ENCODE results near the gene NSMCE4A.

Gene NSMCE4A

DNA sequence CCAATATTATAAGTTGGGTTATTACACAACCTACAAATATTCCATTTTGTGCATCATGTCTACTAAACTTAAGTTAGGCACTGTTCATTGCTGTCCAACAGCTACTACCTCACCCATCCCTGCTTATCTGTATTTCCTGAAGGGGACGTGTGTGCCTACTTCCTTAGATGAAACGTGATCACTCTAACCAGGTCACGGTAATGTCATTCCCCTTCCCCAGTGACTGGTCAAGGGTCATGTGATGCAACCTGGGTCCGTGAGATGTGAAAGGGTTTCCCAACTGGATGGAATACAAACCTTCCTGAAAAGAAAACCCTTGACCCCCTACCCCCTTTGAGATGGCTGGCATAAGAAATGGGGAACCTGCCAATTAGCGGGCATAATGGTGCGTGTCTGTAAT lies 1.6 kb upstream of the NSMCE4A start:
- no peak for TF ChIP-seq CSDC2 (CRISPR knock-in tag; IDR thresholded peaks at IDR 0.05)
- TF ChIP-seq ZFP30 (CRISPR knock-in tag; IDR thresholded peaks at IDR 0.05) = no peak
- TF ChIP-seq ARNTL (CRISPR knock-in tag; IDR thresholded peaks at IDR 0.05; ENCODE audit: borderline replicate concordance, low read depth) = no peak
- TF ChIP-seq PPARA (CRISPR knock-in tag; IDR thresholded peaks at IDR 0.05; ENCODE audit: borderline replicate concordance) = no peak
- no peak for TF ChIP-seq ISL1 (CRISPR knock-in tag; IDR thresholded peaks at IDR 0.05)
- TF ChIP-seq ZNF565 (CRISPR knock-in tag; conservative IDR thresholded peaks at IDR 0.05; ENCODE audit: low read depth) = no peak
- no peak for ATAC-seq

GRCh38 chr10:121975295-121976086 lies 474 bp upstream of the NSMCE4A start:
- peak; percentile 52 for ATAC-seq
- TF ChIP-seq RARB (CRISPR knock-in tag; IDR thresholded peaks at IDR 0.05) = no peak
- no peak for TF ChIP-seq ISL1 (CRISPR knock-in tag; IDR thresholded peaks at IDR 0.05)
- TF ChIP-seq ZFP30 (CRISPR knock-in tag; IDR thresholded peaks at IDR 0.05) = no peak
- TF ChIP-seq CSRNP3 (CRISPR knock-in tag; IDR thresholded peaks at IDR 0.05) = no peak
- TF ChIP-seq CSDC2 (CRISPR knock-in tag; IDR thresholded peaks at IDR 0.05) = no peak
- TF ChIP-seq ZC3H10 (CRISPR knock-in tag; IDR thresholded peaks at IDR 0.05) = no peak
- TF ChIP-seq POU6F1 (CRISPR knock-in tag; IDR thresholded peaks at IDR 0.05; ENCODE audit: borderline replicate concordance, low read depth) = no peak
- no peak for TF ChIP-seq BACH2 (CRISPR knock-in tag; IDR thresholded peaks at IDR 0.05; ENCODE audit: borderline replicate concordance)
- no peak for TF ChIP-seq ZNF565 (CRISPR knock-in tag; conservative IDR thresholded peaks at IDR 0.05; ENCODE audit: low read depth)
- no peak for TF ChIP-seq ZNF70 (CRISPR knock-in tag; IDR thresholded peaks at IDR 0.05)
- no peak for TF ChIP-seq PPARA (CRISPR knock-in tag; IDR thresholded peaks at IDR 0.05; ENCODE audit: borderline replicate concordance)
- no peak for TF ChIP-seq TOX (CRISPR knock-in tag; IDR thresholded peaks at IDR 0.05; ENCODE audit: borderline replicate concordance)
- TF ChIP-seq SNAI2 (CRISPR knock-in tag; IDR thresholded peaks at IDR 0.05) = no peak
- TF ChIP-seq CREB5 (CRISPR knock-in tag; IDR thresholded peaks at IDR 0.05; ENCODE audit: low read depth) = no peak
- TF ChIP-seq, protein P1, sequence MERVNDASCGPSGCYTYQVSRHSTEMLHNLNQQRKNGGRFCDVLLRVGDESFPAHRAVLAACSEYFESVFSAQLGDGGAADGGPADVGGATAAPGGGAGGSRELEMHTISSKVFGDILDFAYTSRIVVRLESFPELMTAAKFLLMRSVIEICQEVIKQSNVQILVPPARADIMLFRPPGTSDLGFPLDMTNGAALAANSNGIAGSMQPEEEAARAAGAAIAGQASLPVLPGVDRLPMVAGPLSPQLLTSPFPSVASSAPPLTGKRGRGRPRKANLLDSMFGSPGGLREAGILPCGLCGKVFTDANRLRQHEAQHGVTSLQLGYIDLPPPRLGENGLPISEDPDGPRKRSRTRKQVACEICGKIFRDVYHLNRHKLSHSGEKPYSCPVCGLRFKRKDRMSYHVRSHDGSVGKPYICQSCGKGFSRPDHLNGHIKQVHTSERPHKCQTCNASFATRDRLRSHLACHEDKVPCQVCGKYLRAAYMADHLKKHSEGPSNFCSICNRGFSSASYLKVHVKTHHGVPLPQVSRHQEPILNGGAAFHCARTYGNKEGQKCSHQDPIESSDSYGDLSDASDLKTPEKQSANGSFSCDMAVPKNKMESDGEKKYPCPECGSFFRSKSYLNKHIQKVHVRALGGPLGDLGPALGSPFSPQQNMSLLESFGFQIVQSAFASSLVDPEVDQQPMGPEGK (CRISPR knock-in tag; IDR thresholded peaks at IDR 0.05; ENCODE audit: borderline replicate concordance) = no peak
- TF ChIP-seq ZNF8 (CRISPR knock-in tag; IDR thresholded peaks at IDR 0.05) = no peak
- no peak for TF ChIP-seq TCF4 (CRISPR knock-in tag; IDR thresholded peaks at IDR 0.05; ENCODE audit: borderline replicate concordance)
- TF ChIP-seq, protein P2, sequence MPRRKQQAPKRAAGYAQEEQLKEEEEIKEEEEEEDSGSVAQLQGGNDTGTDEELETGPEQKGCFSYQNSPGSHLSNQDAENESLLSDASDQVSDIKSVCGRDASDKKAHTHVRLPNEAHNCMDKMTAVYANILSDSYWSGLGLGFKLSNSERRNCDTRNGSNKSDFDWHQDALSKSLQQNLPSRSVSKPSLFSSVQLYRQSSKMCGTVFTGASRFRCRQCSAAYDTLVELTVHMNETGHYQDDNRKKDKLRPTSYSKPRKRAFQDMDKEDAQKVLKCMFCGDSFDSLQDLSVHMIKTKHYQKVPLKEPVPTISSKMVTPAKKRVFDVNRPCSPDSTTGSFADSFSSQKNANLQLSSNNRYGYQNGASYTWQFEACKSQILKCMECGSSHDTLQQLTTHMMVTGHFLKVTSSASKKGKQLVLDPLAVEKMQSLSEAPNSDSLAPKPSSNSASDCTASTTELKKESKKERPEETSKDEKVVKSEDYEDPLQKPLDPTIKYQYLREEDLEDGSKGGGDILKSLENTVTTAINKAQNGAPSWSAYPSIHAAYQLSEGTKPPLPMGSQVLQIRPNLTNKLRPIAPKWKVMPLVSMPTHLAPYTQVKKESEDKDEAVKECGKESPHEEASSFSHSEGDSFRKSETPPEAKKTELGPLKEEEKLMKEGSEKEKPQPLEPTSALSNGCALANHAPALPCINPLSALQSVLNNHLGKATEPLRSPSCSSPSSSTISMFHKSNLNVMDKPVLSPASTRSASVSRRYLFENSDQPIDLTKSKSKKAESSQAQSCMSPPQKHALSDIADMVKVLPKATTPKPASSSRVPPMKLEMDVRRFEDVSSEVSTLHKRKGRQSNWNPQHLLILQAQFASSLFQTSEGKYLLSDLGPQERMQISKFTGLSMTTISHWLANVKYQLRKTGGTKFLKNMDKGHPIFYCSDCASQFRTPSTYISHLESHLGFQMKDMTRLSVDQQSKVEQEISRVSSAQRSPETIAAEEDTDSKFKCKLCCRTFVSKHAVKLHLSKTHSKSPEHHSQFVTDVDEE (CRISPR knock-in tag; IDR thresholded peaks at IDR 0.05) = no peak
- no peak for TF ChIP-seq GLIS3 (CRISPR knock-in tag; IDR thresholded peaks at IDR 0.05)

DNA sequence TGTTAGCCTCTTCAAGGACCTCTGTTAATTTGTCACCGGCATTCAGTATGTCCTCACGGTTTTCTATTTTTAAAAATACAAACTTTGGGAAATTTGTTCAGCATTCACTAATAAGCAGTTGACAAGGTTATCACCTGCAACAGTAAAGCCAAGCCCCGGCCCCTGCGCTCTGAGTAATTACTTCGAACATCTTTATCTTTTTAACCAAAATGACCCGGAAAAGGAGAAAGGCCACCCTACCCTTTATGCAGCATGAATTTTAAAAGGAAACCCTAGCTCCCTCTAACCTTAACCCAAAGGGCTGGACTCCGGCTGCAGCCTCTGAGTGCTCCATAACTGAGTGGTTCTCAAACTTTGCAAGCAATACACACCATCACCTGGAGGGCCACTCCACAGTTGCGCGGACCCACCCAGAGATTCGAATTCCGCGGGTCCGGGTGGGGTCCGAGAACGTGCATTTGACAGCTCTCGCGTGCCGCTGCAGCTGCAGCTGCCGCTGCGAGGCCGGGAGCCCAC lies 940 bp downstream of the NSMCE4A start:
- peak; percentile 61 for ATAC-seq
- TF ChIP-seq PPARA (CRISPR knock-in tag; IDR thresholded peaks at IDR 0.05; ENCODE audit: borderline replicate concordance) (no peak), ESRRG (CRISPR knock-in tag; IDR thresholded peaks at IDR 0.05) (no peak), CREB5 (CRISPR knock-in tag; IDR thresholded peaks at IDR 0.05; ENCODE audit: low read depth) (no peak), POU6F1 (CRISPR knock-in tag; IDR thresholded peaks at IDR 0.05; ENCODE audit: borderline replicate concordance, low read depth) (no peak), BACH2 (CRISPR knock-in tag; IDR thresholded peaks at IDR 0.05; ENCODE audit: borderline replicate concordance) (no peak), ZNF565 (CRISPR knock-in tag; conservative IDR thresholded peaks at IDR 0.05; ENCODE audit: low read depth) (no peak), OSR1 (CRISPR knock-in tag; IDR thresholded peaks at IDR 0.05) (no peak), TOX (CRISPR knock-in tag; IDR thresholded peaks at IDR 0.05; ENCODE audit: borderline replicate concordance) (no peak), ZFP30 (CRISPR knock-in tag; IDR thresholded peaks at IDR 0.05) (no peak), ZNF8 (CRISPR knock-in tag; IDR thresholded peaks at IDR 0.05) (no peak), TCF4 (CRISPR knock-in tag; IDR thresholded peaks at IDR 0.05; ENCODE audit: borderline replicate concordance) (no peak), ZNF70 (CRISPR knock-in tag; IDR thresholded peaks at IDR 0.05) (no peak)
